PFSK-1 (cell line): ENCODE measurements around the gene KRTAP20-2.

Experiments
- POLR2AphosphoS5 ChIP-seq: IDR thresholded peaks from 2 replicates; pipeline ENCODE4 v1.6.1; 2012; ENCODE audit warnings: low read depth, mild to moderate bottlenecking, control low read depth, low read length, moderate library complexity
- TAF1 ChIP-seq: IDR thresholded peaks from 2 replicates; pipeline ENCODE4 v1.6.1; 2012; ENCODE audit warnings: low read length, control low read depth, borderline replicate concordance; ENCODE audit not compliant: insufficient read depth
- TF ChIP-seq, protein P1 (sequence below), 2 experiments: IDR thresholded peaks; 2 replicates each; pipeline versions ENCODE4 v1.6.1 to v1.8.0; 2011 to 2012; ENCODE audit warnings: low read depth in 2 of 2, low read length in 2 of 2, control low read depth in 1 of 2, inconsistent platforms in 1 of 2, mild to moderate bottlenecking in 1 of 2, moderate library complexity in 1 of 2; ENCODE audit not compliant: insufficient read depth in 1 of 2

DNA sequence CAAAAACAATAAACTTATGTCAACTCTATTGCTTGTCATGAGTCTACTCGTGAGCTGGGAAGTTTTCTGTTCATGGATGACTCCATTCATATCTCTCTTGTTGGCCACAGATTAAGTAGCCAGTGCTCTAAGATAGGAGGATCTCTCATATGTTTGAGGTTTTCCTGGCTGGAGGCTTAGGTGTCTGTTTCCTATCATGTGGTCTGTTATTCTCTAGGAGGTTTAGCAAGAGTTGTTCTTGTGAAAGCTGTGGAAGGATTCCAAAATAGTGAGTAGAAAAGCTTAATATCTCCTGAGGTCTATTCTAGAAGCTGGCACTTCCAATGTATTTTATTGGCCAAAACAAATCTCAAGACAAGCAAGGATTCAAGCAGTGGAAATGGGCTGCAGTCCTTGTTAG is 5.8 kb upstream of the KRTAP20-2 start:
- TF ChIP-seq, protein P1, sequence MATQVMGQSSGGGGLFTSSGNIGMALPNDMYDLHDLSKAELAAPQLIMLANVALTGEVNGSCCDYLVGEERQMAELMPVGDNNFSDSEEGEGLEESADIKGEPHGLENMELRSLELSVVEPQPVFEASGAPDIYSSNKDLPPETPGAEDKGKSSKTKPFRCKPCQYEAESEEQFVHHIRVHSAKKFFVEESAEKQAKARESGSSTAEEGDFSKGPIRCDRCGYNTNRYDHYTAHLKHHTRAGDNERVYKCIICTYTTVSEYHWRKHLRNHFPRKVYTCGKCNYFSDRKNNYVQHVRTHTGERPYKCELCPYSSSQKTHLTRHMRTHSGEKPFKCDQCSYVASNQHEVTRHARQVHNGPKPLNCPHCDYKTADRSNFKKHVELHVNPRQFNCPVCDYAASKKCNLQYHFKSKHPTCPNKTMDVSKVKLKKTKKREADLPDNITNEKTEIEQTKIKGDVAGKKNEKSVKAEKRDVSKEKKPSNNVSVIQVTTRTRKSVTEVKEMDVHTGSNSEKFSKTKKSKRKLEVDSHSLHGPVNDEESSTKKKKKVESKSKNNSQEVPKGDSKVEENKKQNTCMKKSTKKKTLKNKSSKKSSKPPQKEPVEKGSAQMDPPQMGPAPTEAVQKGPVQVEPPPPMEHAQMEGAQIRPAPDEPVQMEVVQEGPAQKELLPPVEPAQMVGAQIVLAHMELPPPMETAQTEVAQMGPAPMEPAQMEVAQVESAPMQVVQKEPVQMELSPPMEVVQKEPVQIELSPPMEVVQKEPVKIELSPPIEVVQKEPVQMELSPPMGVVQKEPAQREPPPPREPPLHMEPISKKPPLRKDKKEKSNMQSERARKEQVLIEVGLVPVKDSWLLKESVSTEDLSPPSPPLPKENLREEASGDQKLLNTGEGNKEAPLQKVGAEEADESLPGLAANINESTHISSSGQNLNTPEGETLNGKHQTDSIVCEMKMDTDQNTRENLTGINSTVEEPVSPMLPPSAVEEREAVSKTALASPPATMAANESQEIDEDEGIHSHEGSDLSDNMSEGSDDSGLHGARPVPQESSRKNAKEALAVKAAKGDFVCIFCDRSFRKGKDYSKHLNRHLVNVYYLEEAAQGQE (IDR thresholded peaks at IDR 0.05; ENCODE audit: insufficient read depth in 1 of 2, low read depth in 2 of 2, low read length in 2 of 2) = no peak
- TF ChIP-seq POLR2AphosphoS5 = no peak
- TF ChIP-seq TAF1 = no peak
